Breast epithelium (tissue), 3 donors: ENCODE results near the gene PCSK5.

ENCODE experiments used
- CTCF ChIP-seq, 3 donors: fragments of 450-650 bp; IDR thresholded peaks; one replicate each; pipeline ENCODE4 v1.5.1; 2016 to 2017; ENCODE audit warnings: antibody characterized with exemption in 3 of 3, mild to moderate bottlenecking in 3 of 3, moderate library complexity in 3 of 3
- POLR2A ChIP-seq: fragments of 450-650 bp; IDR thresholded peaks from one replicate; pipeline ENCODE4 v1.6.1; 2016; ENCODE audit warnings: antibody characterized with exemption, mild to moderate bottlenecking, moderate library complexity

GRCh38 chr9:76159293-76159926, 268.9 kb downstream of the PCSK5 start:
- TF ChIP-seq POLR2A: no peak
- TF ChIP-seq CTCF (IDR thresholded peaks at IDR 0.05): no peak
